ENCODE results near the gene TMEM267.
"Not testable (repeated sequence)": the region's sequence is repeated elsewhere in the genome, so short reads cannot be mapped to it uniquely, and the experiment has no call there.

TMEM267 gene

GRCh38 chr5:43483298-43484105 lies at the start of gene TMEM267:
TSS of gene TMEM267 (minus strand) at chr5:43483865. CDS start at chr5:43453969, 29,896 bp downstream.
- DNase-seq, result peak; percentile 90

DNA sequence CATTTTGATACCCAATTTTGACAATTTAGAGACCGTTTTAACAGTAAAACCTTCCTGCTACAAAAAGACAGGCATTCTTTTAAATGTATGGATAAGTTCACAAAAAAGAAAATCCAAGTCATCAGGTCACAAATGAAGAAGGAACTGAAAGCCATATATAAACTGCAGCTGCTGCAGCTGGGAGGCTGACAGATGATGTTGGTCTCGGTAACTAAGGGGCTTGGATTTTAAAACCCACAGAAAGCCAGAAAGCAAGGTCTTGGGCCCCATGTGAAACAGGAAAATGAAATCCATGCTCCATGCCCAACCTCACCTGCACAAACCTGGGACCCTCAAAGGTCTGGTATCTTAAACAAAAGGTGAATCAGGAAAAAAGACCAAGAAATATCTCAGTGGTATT lies 47.0 kb upstream of the TMEM267 start:
- DNase-seq, result no peak

GRCh38 chr5:43523662-43524072 lies 40.0 kb upstream of the TMEM267 start:
- no peak for DNase-seq

DNA sequence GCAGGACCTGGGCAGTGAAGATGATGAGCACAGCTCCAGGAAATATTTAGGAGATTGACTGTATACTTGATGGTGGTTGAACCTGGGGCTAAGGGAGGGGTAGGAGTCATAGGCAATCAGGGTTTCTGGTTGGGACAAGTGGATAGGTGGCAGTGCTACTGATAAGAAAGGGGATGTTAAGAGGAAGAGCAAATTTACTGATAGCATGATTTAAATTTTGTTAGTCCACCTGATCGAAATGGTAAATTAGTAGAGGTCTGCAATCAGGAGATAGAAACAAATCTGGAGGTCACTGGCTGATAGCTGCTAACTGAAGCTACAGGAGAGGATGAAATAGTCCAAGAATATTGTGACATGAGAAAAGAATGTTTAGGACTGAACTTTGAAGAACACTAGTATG lies 37.0 kb upstream of the TMEM267 start:
- no peak for DNase-seq

- DNase-seq, result no peak
Observed at GRCh38 chr5:43515678-43516048, 32.0 kb upstream of the TMEM267 start.

- DNase-seq, result peak; percentile 94
Observed at GRCh38 chr5:43514816-43515677, 31.4 kb upstream of the TMEM267 start, which contains the start of gene C5orf34. TSS of gene C5orf34 (minus strand) at chr5:43515148. CDS start at chr5:43509339, 5,809 bp downstream.

DNA sequence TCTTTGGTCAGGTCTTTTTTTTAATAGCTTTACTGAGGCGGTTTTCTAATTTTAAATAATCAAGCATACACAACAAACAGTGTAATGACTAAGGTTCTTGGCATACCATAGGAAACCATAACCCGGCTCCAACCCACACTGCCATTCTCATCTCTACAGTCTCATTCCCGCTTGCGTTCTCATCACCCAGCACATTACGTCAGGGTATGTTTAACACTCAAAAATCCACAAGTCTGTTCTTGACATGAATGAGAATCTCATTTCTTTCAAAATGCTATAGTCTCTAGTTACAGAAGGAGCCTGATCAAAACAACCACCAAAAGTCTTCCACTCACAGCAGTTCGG lies 30.8 kb upstream of the TMEM267 start:
- no peak for DNase-seq

- DNase-seq, result no peak
Observed at GRCh38 chr5:43514025-43514424, 30.4 kb upstream of the TMEM267 start.

- not testable (repeated sequence) for DNase-seq
Observed at GRCh38 chr5:43511062-43511461, 27.4 kb upstream of the TMEM267 start.

GRCh38 chr5:43498581-43498980 lies 14.9 kb upstream of the TMEM267 start:
- no peak for DNase-seq

GRCh38 chr5:43497311-43498104 lies 13.8 kb upstream of the TMEM267 start:
- DNase-seq, result peak; percentile 9

DNA sequence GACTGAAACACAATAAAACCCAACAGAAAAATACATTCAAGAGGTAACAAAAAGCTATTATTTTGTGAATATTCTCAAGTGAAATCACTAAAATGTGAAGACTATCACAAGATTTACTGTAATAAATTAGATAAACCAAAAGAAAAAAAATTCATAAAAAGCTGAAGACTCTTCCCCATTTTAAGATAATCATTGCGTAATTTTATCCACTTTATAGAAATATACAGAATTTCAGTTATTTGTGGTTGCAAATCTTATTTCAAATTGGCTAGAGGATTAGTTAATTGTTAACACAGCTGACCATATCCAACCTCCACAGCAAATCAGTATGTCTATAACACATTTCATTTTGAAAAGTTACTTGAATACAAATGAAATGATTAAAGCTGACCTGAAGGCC lies 7.7 kb upstream of the TMEM267 start:
- no peak for DNase-seq

DNA sequence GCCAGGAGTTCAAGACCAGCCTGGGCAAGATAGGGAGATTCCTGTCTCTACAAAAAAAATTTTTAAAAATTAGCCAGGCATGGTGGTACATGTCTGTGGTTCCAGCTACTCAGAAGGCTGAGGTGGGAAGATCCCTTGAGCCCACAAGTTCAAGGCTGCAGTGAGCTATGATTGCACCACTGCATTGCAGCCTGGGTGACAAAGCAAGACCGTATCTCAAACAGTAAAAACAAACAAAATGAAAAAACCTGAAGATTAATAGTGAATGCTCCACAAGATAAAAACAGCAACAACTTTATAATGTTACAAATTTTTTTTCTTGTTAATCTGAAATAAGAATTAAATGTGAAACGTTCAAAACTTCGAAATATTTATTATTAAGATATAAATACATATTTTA lies 2.7 kb upstream of the TMEM267 start:
- DNase-seq, result no peak

GRCh38 chr5:43485406-43485805 lies 1.7 kb upstream of the TMEM267 start:
- DNase-seq, result peak; percentile 1

GRCh38 chr5:43484106-43484849 lies 613 bp upstream of the TMEM267 start:
- peak; percentile 89 for DNase-seq

GRCh38 chr5:43482490-43483297 lies 971 bp downstream of the TMEM267 start:
- no peak for DNase-seq

DNA sequence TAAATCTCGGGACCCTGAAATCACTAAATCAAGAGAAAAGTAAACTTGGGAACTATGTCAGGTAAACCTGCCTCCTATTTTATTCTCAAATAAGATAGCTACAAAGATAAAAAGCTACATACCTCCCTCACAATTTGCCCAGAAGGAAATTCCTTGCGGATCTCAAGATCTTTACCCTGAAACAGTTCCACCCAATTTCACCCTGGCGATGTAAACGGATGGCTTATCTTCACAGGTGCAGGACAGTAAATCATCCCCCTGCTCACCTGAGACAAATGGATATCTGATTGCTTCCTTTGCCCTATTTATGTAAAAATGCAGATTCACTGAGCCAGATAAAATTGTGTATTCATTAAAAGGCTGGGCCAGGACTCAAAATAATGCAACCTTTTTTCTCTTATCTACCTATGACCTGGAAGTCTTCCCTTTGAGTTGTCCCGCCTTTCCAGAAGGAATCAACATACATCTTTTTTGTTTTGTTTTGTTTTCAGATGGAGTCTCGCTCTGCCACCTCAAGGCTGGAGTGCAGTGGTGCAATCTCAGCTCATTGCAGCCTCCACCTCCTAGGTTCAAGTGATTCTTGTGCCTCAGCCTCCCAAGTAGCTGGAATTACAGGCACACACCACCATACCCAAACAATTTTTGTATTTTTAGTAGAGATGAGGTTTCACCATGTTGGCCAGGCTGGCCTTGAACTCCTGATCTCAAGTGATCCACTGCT lies 13.8 kb downstream of the TMEM267 start:
- no peak for DNase-seq

DNA sequence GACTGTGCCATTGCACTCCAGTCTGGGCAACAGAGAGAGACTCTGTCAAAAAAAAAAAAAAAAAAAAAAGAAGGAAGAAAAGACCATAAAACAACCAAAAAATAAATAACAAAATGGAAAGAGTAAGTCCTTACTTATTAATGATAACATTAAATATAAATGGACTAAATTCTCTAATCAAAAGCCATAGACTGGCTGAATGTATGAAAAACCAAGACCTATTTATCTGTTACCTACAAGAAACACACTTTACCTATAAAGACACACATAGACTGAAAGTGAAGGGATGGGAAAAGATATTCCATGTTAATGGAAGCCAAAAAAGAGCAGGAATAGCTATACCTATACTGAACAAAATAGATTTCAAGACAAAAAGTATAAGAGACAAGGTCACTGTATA lies 16.6 kb downstream of the TMEM267 start:
- no peak for DNase-seq

DNA sequence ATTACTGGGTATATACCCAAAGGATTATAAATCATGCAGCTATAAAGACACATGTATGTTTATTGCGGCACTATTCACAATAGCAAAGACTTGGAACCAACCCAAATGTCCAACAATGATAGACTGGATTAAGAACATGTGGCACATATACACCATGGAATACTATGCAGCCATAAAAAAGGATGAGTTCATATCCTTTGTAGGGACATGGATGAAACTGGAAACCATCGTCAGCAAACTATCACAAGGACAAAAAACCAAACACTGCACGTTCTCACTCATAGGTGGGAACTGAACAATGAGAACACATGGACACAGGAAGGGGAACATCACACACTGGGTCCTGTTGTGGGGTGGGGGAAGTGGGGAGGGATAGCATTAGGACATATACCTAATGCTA lies 18.2 kb downstream of the TMEM267 start:
- not testable (repeated sequence) for DNase-seq

DNA sequence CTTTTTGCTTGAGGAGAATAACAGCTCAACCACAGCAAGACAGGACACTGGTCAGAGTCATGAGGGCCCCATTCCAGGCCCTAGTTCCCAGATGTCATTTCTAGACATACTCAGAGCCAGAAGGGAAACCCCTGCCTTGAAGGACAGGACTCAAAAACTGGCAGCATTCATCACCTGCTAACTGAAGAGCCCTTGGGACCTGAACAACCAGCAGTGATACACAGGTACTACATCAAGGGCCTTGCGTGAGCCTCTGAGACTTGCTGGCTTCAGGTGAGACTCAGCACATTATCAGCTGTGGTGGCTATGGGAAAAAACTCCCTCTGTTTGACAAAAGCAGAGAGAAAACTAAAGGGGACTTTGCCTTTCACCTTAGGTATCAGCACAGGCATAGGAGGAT lies 22.6 kb downstream of the TMEM267 start:
- DNase-seq, result no peak

GRCh38 chr5:43456556-43456955 lies 27.1 kb downstream of the TMEM267 start:
- DNase-seq, result no peak

Data from CD4-positive, alpha-beta T cell treated with Interleukin-21 for 1 hour (primary cell).